GM12878 (cell line): ENCODE measurements around the gene CXADR. TPM values are rescaled to one million over a fixed set of nuclear protein-coding genes. Genes with fewer than 3 reads are reported as not detected.

ENCODE experiments used
- ATAC-seq: fragments of 200-7000 bp; cut with Tn5 transposase; 3 replicates; pipeline ENCODE4 v1.9.1; 2020; ENCODE audit warnings: mild to moderate bottlenecking, moderate library complexity
- BruUV-seq: library from RNA; stranded (reverse); fragments of 400-500 nt; replicated peaks from 2 replicates; lab custom pipeline; 2021; lab: Mats Ljungman, UMichigan
- CTCF ChIA-PET: fragments of 300-600 bp; sonication (Branson Sonifier 250); formaldehyde crosslinking; extraction: SDS; loops from one replicate; lab custom pipeline; 2021; ENCODE audit warnings: inconsistent platforms; lab: Yijun Ruan, JAX
- POLR2A ChIA-PET: fragments of 350-600 bp; formaldehyde crosslinking; extraction: SDS; loops from one replicate; lab custom pipeline; 2021; ENCODE audit warnings: inconsistent platforms; lab: Charles Lee
- RAD21 ChIA-PET: fragments of 300-600 bp; sonication (Branson Sonifier 250); formaldehyde crosslinking; loops from one replicate; lab custom pipeline; 2023; ENCODE audit warnings: antibody characterized with exemption; ENCODE audit not compliant: unreplicated experiment; lab: Charles Lee
- SMC1A ChIA-PET: fragments of 300-600 bp; sonication (Branson Sonifier 250); formaldehyde crosslinking; loops from one replicate; lab custom pipeline; 2023; ENCODE audit not compliant: unreplicated experiment, uncharacterized antibody; lab: Charles Lee
- DNase-seq: peaks from one replicate; pipeline ENCODE4 v3.0.0-alpha.2; 2011; ENCODE audit warnings: low read depth, low spot score
- FAIRE-seq: peaks from 3 replicates; lab custom pipeline; 2011; peaks lifted over from hg19 to GRCh38; lab: Jason Lieb, UNC
- H2AFZ ChIP-seq: 2 replicates; pipeline ENCODE4 v1.6.0; 2011; ENCODE audit warnings: low read depth, low read length, control low read depth; ENCODE audit not compliant: control insufficient read depth
- H3K27ac ChIP-seq: 2 replicates; pipeline ENCODE4 v1.5.1; 2011; ENCODE audit warnings: control low read depth; ENCODE audit not compliant: control insufficient read depth, insufficient read depth
- H3K27me3 ChIP-seq, 2 experiments: replicated peaks in 1 of 2; 2 replicates each; pipeline versions ENCODE4 v1.6.0 to v1.6.1; 2011; ENCODE audit warnings: low read length in 1 of 2; ENCODE audit not compliant: control insufficient read depth in 2 of 2, insufficient read depth in 2 of 2
- H3K36me3 ChIP-seq, 2 experiments: 2 replicates each; pipeline ENCODE4 v1.5.1; 2011; ENCODE audit warnings: low read length in 1 of 2; ENCODE audit not compliant: control insufficient read depth in 2 of 2, insufficient read depth in 2 of 2
- H3K4me1 ChIP-seq: 2 replicates; pipeline ENCODE4 v1.6.1; 2011; ENCODE audit warnings: mild to moderate bottlenecking, low read length, moderate library complexity, mixed read lengths; ENCODE audit not compliant: control insufficient read depth, insufficient read depth
- H3K4me2 ChIP-seq: 2 replicates; pipeline ENCODE4 v1.6.0; 2011; ENCODE audit warnings: control low read depth; ENCODE audit not compliant: control insufficient read depth, insufficient read depth
- H3K4me3 ChIP-seq: fragments of 200-600 bp; sonication (generic); 2 replicates; pipeline ENCODE4 v1.5.1; 2016
- H3K79me2 ChIP-seq: 2 replicates; pipeline ENCODE4 v1.6.0; 2011; ENCODE audit warnings: low read length; ENCODE audit not compliant: control insufficient read depth, insufficient read depth
- H3K9ac ChIP-seq: 2 replicates; pipeline ENCODE4 v1.8.0; 2011; ENCODE audit warnings: low read length, control low read depth, mixed read lengths; ENCODE audit not compliant: control insufficient read depth, insufficient read depth
- H3K9me3 ChIP-seq: replicated peaks from 3 replicates; pipeline ENCODE4 v1.5.1; 2011; ENCODE audit warnings: mild to moderate bottlenecking, low read length; ENCODE audit not compliant: control insufficient read depth, insufficient read depth
- H4K20me1 ChIP-seq: 2 replicates; pipeline ENCODE4 v1.6.0; 2011; ENCODE audit not compliant: control insufficient read depth, insufficient read depth
- BCL11A ChIP-seq: IDR thresholded peaks from 2 replicates; pipeline ENCODE4 v1.6.1; 2011; ENCODE audit warnings: low read depth, low read length
- FOXK2 ChIP-seq: fragments of 450-650 bp; IDR thresholded peaks from 2 replicates; pipeline ENCODE4 v1.6.1; 2017; ENCODE audit warnings: mild to moderate bottlenecking, moderate library complexity
- MYB ChIP-seq: fragments of 150-350 bp; IDR thresholded peaks from 2 replicates; pipeline ENCODE4 v1.6.1; 2014; ENCODE audit warnings: mild to moderate bottlenecking, low read depth, low read length, borderline replicate concordance
- PML ChIP-seq: IDR thresholded peaks from 2 replicates; pipeline ENCODE4 v1.6.1; 2012; ENCODE audit warnings: low read length, inconsistent platforms
- POLR2A ChIP-seq: IDR thresholded peaks from 2 replicates; pipeline ENCODE4 v1.6.1; 2011; ENCODE audit warnings: low read depth, mild to moderate bottlenecking, low read length
- RCOR1 ChIP-seq: conservative IDR thresholded peaks from 2 replicates; pipeline ENCODE4 v1.6.1; 2012; ENCODE audit warnings: low read depth, low read length, improper control_type of control experiment
- SMAD1 ChIP-seq: fragments of 450-650 bp; IDR thresholded peaks from 2 replicates; pipeline ENCODE4 v1.6.1; 2018; ENCODE audit warnings: mild to moderate bottlenecking, low read depth; ENCODE audit not compliant: partially characterized antibody
- SPI1 ChIP-seq: IDR thresholded peaks from 2 replicates; pipeline ENCODE4 v1.6.1; 2011; ENCODE audit warnings: low read depth, mild to moderate bottlenecking, low read length, moderate library complexity, borderline replicate concordance; ENCODE audit not compliant: insufficient read depth
- SUPT20H ChIP-seq: IDR thresholded peaks from 2 replicates; pipeline ENCODE4 v1.6.1; 2011; ENCODE audit warnings: low read depth, mild to moderate bottlenecking, low read length, moderate library complexity, borderline replicate concordance; ENCODE audit not compliant: control insufficient read depth
- ZNF622 ChIP-seq: fragments of 450-650 bp; IDR thresholded peaks from 2 replicates; pipeline ENCODE4 v1.6.1; 2017; ENCODE audit warnings: mild to moderate bottlenecking, inconsistent platforms
- WGBS: methylation state at CpG from one replicate; pipeline ENCODE4 v1.1.6; 2016; ENCODE audit warnings: low lambda C conversion rate; ENCODE audit not compliant: insufficient replicate concordance, insufficient coverage; ENCODE audit errors: missing lambda C conversion rate; 5-methylcytosine and 5-hydroxymethylcytosine counted together
- in situ Hi-C: fragments of 300-500 bp; cut with MboI; formaldehyde crosslinking; loops from 9 replicates; pipeline ENCODE4 v1.14.3; 2018; ENCODE audit warnings: mixed read lengths
- intact Hi-C: fragments of 100-400 bp; cut with micrococcal nuclease; formaldehyde crosslinking; loops from one replicate; pipeline ENCODE4 v1.14.2; 2022; ENCODE audit not compliant: unreplicated experiment
- polyA plus RNA-seq, 11 experiments: library from polyadenylated mRNA; depleted of rRNA in 4 of 11; unstranded in 6 of 11; stranded (reverse) in 5 of 11; fragments of >200 nt; fragmentation: Nextera tagmentation in 4 of 11; fragmentation: Illumina TruSeq in 1 of 11; extraction: Ambion mirVana in 4 of 11; extraction: Trizol in 1 of 11; gene quantifications; 1 replicate in 1 of 11; 2 replicates in 10 of 11; pipeline versions ENCODE4 v1.2.1 to v1.2.3, GENCODE V29; 2011 to 2016; ENCODE audit warnings: inconsistent platforms in 2 of 11, missing spikeins in 2 of 11, low read depth in 1 of 11
- total RNA-seq, 4 experiments: library from RNA; depleted of rRNA in 3 of 4; stranded (reverse); fragments of >200 nt in 3 of 4; fragmentation: Illumina TruSeq in 1 of 4; extraction: Trizol in 1 of 4; gene quantifications; 2 replicates each; pipeline versions ENCODE4 v1.2.1 to v1.2.3, GENCODE V29; 2013 to 2021
- TF ChIP-seq, protein P1 (sequence below), 3 experiments: IDR thresholded peaks in 2 of 3; conservative IDR thresholded peaks in 1 of 3; 2 replicates each; pipeline ENCODE4 v1.5.1; 2011; ENCODE audit warnings: low read depth in 3 of 3, low read length in 3 of 3, mild to moderate bottlenecking in 3 of 3, control low read depth in 2 of 3, moderate library complexity in 2 of 3, inconsistent platforms in 1 of 3, mixed read lengths in 1 of 3; ENCODE audit not compliant: control insufficient read depth in 2 of 3, insufficient read depth in 1 of 3; ENCODE audit errors: extremely low read depth in 1 of 3
- TF ChIP-seq, protein P2 (sequence below): IDR thresholded peaks from 2 replicates; pipeline ENCODE4 v1.6.1; 2011; ENCODE audit warnings: borderline replicate concordance, low read depth, mild to moderate bottlenecking, moderate library complexity, low read length; ENCODE audit not compliant: insufficient read depth, poor library complexity, severe bottlenecking

Gene CXADR
- total and polyA plus RNA-seq, 10 of the 15 experiments (the other 5 are each of a cell fraction or from before 2014, with no cell fraction given): 0.01 to 0.64 (median 0.13) TPM

DNA sequence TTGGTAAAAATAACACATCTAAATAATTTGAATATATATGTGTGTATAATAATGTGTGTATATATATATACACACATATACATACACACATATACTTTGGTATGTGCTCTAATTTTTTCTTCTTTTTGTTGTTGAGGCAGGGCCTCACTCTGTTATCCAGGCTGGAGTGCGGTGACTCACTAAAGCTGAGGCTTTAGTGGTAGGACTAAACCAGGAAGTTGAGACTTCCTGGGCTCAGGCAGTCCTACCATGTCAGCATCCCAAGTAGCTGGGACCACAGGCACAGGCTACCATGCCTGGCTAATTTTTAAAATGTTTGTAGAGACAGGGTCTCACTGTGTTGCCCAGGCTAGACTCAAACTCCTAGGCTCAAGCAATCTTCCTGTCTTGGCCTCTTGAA lies 46.7 kb upstream of the CXADR start (continued):
- TF ChIP-seq RCOR1 (no peak), ZNF622 (no peak), BCL11A (no peak), FOXK2 (no peak), POLR2A (no peak), SUPT20H (no peak)
- TF ChIP-seq, protein P1, sequence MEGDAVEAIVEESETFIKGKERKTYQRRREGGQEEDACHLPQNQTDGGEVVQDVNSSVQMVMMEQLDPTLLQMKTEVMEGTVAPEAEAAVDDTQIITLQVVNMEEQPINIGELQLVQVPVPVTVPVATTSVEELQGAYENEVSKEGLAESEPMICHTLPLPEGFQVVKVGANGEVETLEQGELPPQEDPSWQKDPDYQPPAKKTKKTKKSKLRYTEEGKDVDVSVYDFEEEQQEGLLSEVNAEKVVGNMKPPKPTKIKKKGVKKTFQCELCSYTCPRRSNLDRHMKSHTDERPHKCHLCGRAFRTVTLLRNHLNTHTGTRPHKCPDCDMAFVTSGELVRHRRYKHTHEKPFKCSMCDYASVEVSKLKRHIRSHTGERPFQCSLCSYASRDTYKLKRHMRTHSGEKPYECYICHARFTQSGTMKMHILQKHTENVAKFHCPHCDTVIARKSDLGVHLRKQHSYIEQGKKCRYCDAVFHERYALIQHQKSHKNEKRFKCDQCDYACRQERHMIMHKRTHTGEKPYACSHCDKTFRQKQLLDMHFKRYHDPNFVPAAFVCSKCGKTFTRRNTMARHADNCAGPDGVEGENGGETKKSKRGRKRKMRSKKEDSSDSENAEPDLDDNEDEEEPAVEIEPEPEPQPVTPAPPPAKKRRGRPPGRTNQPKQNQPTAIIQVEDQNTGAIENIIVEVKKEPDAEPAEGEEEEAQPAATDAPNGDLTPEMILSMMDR (IDR thresholded peaks at IDR 0.05 in 2 of 3, conservative IDR thresholded peaks at IDR 0.05 in 1 of 3; ENCODE audit: control insufficient read depth in 2 of 3, extremely low read depth in 1 of 3, insufficient read depth in 1 of 3, low read depth in 3 of 3, low read length in 3 of 3): no peak

DNA sequence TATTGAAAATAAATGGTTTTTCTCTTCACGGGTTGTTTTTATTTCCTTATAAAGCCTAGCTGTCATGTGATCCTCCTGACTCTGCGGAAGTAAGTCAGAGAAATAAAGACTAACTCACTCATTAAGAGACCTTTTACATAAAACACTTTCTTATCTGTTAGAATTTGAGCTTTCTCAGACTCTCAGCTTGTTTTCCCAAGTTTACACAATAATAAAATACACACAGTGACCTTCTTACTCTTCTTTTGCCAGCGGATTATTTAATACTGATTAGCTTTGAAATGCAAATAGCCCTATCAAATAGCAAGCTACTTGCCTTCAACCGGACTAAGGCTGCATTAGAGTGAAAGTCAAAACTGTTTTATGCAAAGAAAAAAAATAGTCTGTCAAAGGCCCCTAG lies 45.5 kb upstream of the CXADR start:
- H3K4me1 ChIP-seq: no peaks in the 10 kb centered on the region
- DNase-seq (no peak), FAIRE-seq (no peak), ATAC-seq (no peak)
- H3K79me2 ChIP-seq: no peaks in the 10 kb centered on the region
- no peak overlapping the region for H3K27ac ChIP-seq
- no peak overlapping the region for H2AFZ ChIP-seq
- SMC1A ChIA-PET: no interaction called here
- H3K4me2 ChIP-seq: no peak overlapping the region
- in situ Hi-C loops: no loop called here
- no peaks in the 10 kb centered on the region for H4K20me1 ChIP-seq
- H3K9me3 ChIP-seq: no peaks in the 10 kb centered on the region
- no peak for TF ChIP-seq MYB
- no peak for TF ChIP-seq BCL11A
- no peak for TF ChIP-seq SPI1
- TF ChIP-seq, protein P2, sequence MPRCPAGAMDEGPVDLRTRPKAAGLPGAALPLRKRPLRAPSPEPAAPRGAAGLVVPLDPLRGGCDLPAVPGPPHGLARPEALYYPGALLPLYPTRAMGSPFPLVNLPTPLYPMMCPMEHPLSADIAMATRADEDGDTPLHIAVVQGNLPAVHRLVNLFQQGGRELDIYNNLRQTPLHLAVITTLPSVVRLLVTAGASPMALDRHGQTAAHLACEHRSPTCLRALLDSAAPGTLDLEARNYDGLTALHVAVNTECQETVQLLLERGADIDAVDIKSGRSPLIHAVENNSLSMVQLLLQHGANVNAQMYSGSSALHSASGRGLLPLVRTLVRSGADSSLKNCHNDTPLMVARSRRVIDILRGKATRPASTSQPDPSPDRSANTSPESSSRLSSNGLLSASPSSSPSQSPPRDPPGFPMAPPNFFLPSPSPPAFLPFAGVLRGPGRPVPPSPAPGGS: no peak
- no peak for TF ChIP-seq PML
- no peak for TF ChIP-seq SMAD1
- TF ChIP-seq, all 136 proteins: peak for 0
- H3K36me3 ChIP-seq: no peaks in the 10 kb centered on the region
- 20% methylated on average over 4 of the region's 4 CpGs for WGBS
- intact Hi-C loops: no loop called here
- ChIA-PET POLR2A (no interaction called here), RAD21 (no interaction called here), CTCF (no interaction called here)
- H3K27me3 ChIP-seq: no peaks in the 10 kb centered on the region
- no peak overlapping the region for H3K4me3 ChIP-seq
- H3K9ac ChIP-seq: no peak overlapping the region
- no TSS peak for BruUV-seq
